ENCODE measurements around the gene CNKSR3.

DNA sequence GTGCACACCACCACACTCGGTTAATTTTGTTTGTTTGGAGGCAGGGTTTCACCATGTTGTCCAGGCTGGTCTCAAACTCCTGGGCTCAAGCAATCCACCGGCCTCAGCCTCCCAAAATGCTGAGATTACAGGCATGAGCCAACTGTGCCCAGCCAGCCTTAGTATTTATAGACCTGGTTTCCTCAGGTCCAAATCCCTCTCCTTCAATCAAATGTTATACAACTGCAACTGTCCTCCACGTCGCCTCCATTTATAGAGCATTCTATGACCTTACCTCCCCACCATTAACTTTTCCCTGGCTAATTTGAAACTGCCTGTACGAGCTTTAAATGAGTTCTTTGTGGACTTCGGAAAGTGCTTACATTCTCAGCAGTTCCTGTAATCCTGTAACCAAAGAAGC lies 114.6 kb downstream of the CNKSR3 start:
- no peak for TF ChIP-seq POLR2A (IDR thresholded peaks at IDR 0.05; ENCODE audit: low read depth, low read length)
- TF ChIP-seq POLR2AphosphoS5 (IDR thresholded peaks at IDR 0.05; ENCODE audit: low read depth, low read length), result no peak

Measured in GM12891 (cell line).